Gastrocnemius medialis (tissue), 4 donors: ENCODE results near the gene MFSD6L.

Experiments used
- CTCF ChIP-seq, 5 experiments: fragments of 450-650 bp in 3 of 5; fragments of 200-600 bp in 2 of 5; sonication (generic) in 2 of 5; IDR thresholded peaks in 4 of 5; conservative IDR thresholded peaks in 1 of 5; 1 replicate in 4 of 5; 2 replicates in 1 of 5; pipeline ENCODE4 v1.5.1; 2016 to 2019; ENCODE audit warnings: antibody characterized with exemption in 5 of 5, mild to moderate bottlenecking in 3 of 5, moderate library complexity in 3 of 5
- POLR2A ChIP-seq, 2 donors: fragments of 450-650 bp; IDR thresholded peaks; one replicate each; pipeline ENCODE4 v1.6.1; 2017; ENCODE audit warnings: antibody characterized with exemption in 2 of 2, mild to moderate bottlenecking in 2 of 2, moderate library complexity in 2 of 2

DNA sequence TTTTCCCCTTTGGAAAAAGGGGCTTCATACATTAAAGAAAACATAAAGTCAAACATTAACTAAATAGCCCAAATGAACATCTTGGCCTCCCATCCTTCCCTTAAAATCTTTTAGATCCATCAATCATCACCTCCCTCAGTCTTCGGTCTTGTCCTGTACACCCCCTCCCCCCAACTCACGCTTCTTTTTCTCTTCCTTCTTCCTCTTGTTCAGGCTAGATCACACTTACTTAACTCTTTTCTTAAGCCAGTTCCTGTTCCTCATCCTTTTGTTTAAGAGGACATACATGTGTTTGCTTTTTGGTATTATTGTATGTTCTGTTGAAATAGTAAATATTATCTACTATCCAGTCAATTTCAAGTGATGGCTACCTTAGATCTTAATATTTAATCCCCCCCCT lies 5.5 kb downstream of the MFSD6L start:
- no peak for TF ChIP-seq CTCF (IDR thresholded peaks at IDR 0.05 in 4 of 5, conservative IDR thresholded peaks at IDR 0.05 in 1 of 5)
- no peak for TF ChIP-seq POLR2A (IDR thresholded peaks at IDR 0.05)
